H9 (cell line): ENCODE data around the gene VGLL1. TPM values are rescaled to one million over a fixed set of nuclear protein-coding genes. Genes with fewer than 3 reads are reported as not detected.

Source experiments
- DNase-seq: peaks from one replicate; pipeline ENCODE4 v3.0.0-alpha.2; 2017
- H2AFZ ChIP-seq: one replicate; pipeline ENCODE4 v1.6.1; 2013; ENCODE audit warnings: mild to moderate bottlenecking, low read length, control low read depth, moderate library complexity
- H2AK5ac ChIP-seq: 2 replicates; pipeline ENCODE4 v1.6.1; 2013; ENCODE audit warnings: low read length, control low read depth, mixed read lengths; ENCODE audit not compliant: insufficient read length
- H2BK120ac ChIP-seq: one replicate; pipeline ENCODE4 v1.6.1; 2013; ENCODE audit warnings: low read depth, mild to moderate bottlenecking, low read length, control low read depth, inconsistent platforms; ENCODE audit not compliant: poor library complexity, severe bottlenecking
- H2BK12ac ChIP-seq: 2 replicates; pipeline ENCODE4 v1.6.1; 2013; ENCODE audit warnings: low read length, control low read depth, mixed read lengths, low read depth; ENCODE audit not compliant: insufficient read length
- H2BK15ac ChIP-seq: 2 replicates; pipeline ENCODE4 v1.6.1; 2013; ENCODE audit warnings: low read depth, low read length, control low read depth
- H2BK20ac ChIP-seq: one replicate; pipeline ENCODE4 v1.6.1; 2013; ENCODE audit warnings: low read depth, mild to moderate bottlenecking, low read length, control low read depth, inconsistent platforms; ENCODE audit not compliant: poor library complexity, severe bottlenecking
- H2BK5ac ChIP-seq: 2 replicates; pipeline ENCODE4 v1.6.1; 2013; ENCODE audit warnings: low read length, control low read depth, mixed read lengths; ENCODE audit not compliant: insufficient read length
- H3K14ac ChIP-seq: 2 replicates; pipeline ENCODE4 v1.6.1; 2013; ENCODE audit warnings: low read length, control low read depth; ENCODE audit not compliant: insufficient read depth
- H3K18ac ChIP-seq: 2 replicates; pipeline ENCODE4 v1.6.1; 2013; ENCODE audit warnings: low read depth, mild to moderate bottlenecking, mixed read lengths, low read length, control low read depth; ENCODE audit not compliant: insufficient read length
- H3K23ac ChIP-seq: 2 replicates; pipeline ENCODE4 v1.6.1; 2013; ENCODE audit warnings: low read length, control low read depth, mixed read lengths, low read depth; ENCODE audit not compliant: insufficient read length
- H3K23me2 ChIP-seq: 2 replicates; pipeline ENCODE4 v1.6.1; 2013; ENCODE audit warnings: low read depth, mild to moderate bottlenecking, mixed read lengths, low read length, control low read depth; ENCODE audit not compliant: insufficient read length, poor library complexity, severe bottlenecking
- H3K27ac ChIP-seq: 2 replicates; pipeline ENCODE4 v1.5.1; 2013; ENCODE audit warnings: low read length, control low read depth, mixed read lengths, low read depth; ENCODE audit not compliant: insufficient read length
- H3K27me3 ChIP-seq: 2 replicates; pipeline ENCODE4 v1.6.1; 2013; ENCODE audit warnings: low read length, control low read depth, inconsistent platforms; ENCODE audit not compliant: insufficient read depth
- H3K4ac ChIP-seq: 2 replicates; pipeline ENCODE4 v1.6.1; 2013; ENCODE audit warnings: low read depth, mild to moderate bottlenecking, control low read depth, inconsistent platforms, low read length, moderate library complexity
- H3K4me1 ChIP-seq: 2 replicates; pipeline ENCODE4 v1.6.1; 2013; ENCODE audit warnings: low read length, control low read depth, inconsistent platforms; ENCODE audit not compliant: insufficient read depth
- H3K4me2 ChIP-seq: 2 replicates; pipeline ENCODE4 v1.6.1; 2013; ENCODE audit warnings: low read length, control low read depth, mixed read lengths; ENCODE audit not compliant: insufficient read length, insufficient read depth
- H3K56ac ChIP-seq: 2 replicates; pipeline ENCODE4 v1.6.1; 2013; ENCODE audit warnings: low read depth, mild to moderate bottlenecking, mixed read lengths, low read length, control low read depth; ENCODE audit not compliant: insufficient read length
- H3K79me1 ChIP-seq: 2 replicates; pipeline ENCODE4 v1.6.1; 2013; ENCODE audit warnings: low read depth, mild to moderate bottlenecking, moderate library complexity, low read length, control low read depth, inconsistent platforms; ENCODE audit not compliant: insufficient read depth, poor library complexity, severe bottlenecking
- H3K79me2 ChIP-seq: 2 replicates; pipeline ENCODE4 v1.6.1; 2013; ENCODE audit warnings: low read length, control low read depth, inconsistent platforms; ENCODE audit not compliant: insufficient read depth
- H3K9ac ChIP-seq: 2 replicates; pipeline ENCODE4 v1.6.1; 2013; ENCODE audit warnings: low read length, control low read depth, mixed read lengths; ENCODE audit not compliant: insufficient read length; ENCODE audit errors: extremely low read depth
- H3K9me3 ChIP-seq: one replicate; pipeline ENCODE4 v1.6.1; 2013; ENCODE audit warnings: low read depth, low read length, inconsistent platforms; ENCODE audit not compliant: control insufficient read depth
- H3T11ph ChIP-seq: one replicate; pipeline ENCODE4 v1.6.1; 2013; ENCODE audit warnings: mild to moderate bottlenecking, low read length, control low read depth, inconsistent platforms
- H4K20me1 ChIP-seq: one replicate; pipeline ENCODE4 v1.6.1; 2013; ENCODE audit not compliant: control insufficient read depth, insufficient read length, insufficient read depth
- H4K5ac ChIP-seq: 2 replicates; pipeline ENCODE4 v1.6.1; 2013; ENCODE audit warnings: low read depth, mild to moderate bottlenecking, mixed read lengths, low read length, control low read depth; ENCODE audit not compliant: insufficient read length
- H4K8ac ChIP-seq: replicated peaks from 2 replicates; pipeline ENCODE4 v1.6.1; 2013; ENCODE audit warnings: low read length, control low read depth, mixed read lengths, low read depth; ENCODE audit not compliant: insufficient read length
- H4K91ac ChIP-seq: 2 replicates; pipeline ENCODE4 v1.6.1; 2013; ENCODE audit warnings: low read depth, mild to moderate bottlenecking, moderate library complexity, mixed read lengths, low read length, control low read depth; ENCODE audit not compliant: insufficient read length
- H3K27ac Mint-ChIP-seq, 3 experiments: 2 replicates in 2 of 3; 3 replicates in 1 of 3; pipeline ENCODE4 v1.8.0; 2020 to 2021; ENCODE audit warnings: mixed read lengths in 3 of 3, mild to moderate bottlenecking in 1 of 3, moderate library complexity in 1 of 3
- H3K27me3 Mint-ChIP-seq: 2 replicates; pipeline ENCODE4 v1.8.0; 2021; ENCODE audit warnings: low read depth, mild to moderate bottlenecking, moderate library complexity, mixed read lengths
- H3K36me3 Mint-ChIP-seq, 3 experiments: 2 replicates in 2 of 3; 3 replicates in 1 of 3; pipeline ENCODE4 v1.8.0; 2020 to 2021; ENCODE audit warnings: low read depth in 3 of 3, mixed read lengths in 3 of 3; ENCODE audit not compliant: insufficient read depth in 1 of 3
- H3K4me1 Mint-ChIP-seq, 2 experiments: 2 replicates each; pipeline ENCODE4 v1.8.0; 2020; ENCODE audit warnings: mixed read lengths in 2 of 2
- H3K4me3 Mint-ChIP-seq, 2 experiments: 2 replicates in 1 of 2; 3 replicates in 1 of 2; pipeline ENCODE4 v1.8.0; 2020 to 2021; ENCODE audit warnings: mild to moderate bottlenecking in 2 of 2, mixed read lengths in 2 of 2, moderate library complexity in 1 of 2
- H3K9me3 Mint-ChIP-seq, 2 experiments: 2 replicates in 1 of 2; 3 replicates in 1 of 2; pipeline ENCODE4 v1.8.0; 2020; ENCODE audit warnings: mild to moderate bottlenecking in 2 of 2, mixed read lengths in 2 of 2, moderate library complexity in 1 of 2
- WGBS: extraction: QIAGEN DNeasy Blood & Tissue Kit; methylation state at CpG from one replicate; pipeline ENCODE4 v1.1.7; 2013; ENCODE audit warnings: missing lambda C conversion rate, low lambda C conversion rate, mixed read lengths; ENCODE audit not compliant: insufficient read length; ENCODE audit errors: extremely low coverage; 5-methylcytosine and 5-hydroxymethylcytosine counted together
- total RNA-seq: library from RNA; stranded (reverse); gene quantifications from 2 replicates; pipeline ENCODE4 v1.2.1, GENCODE V29; 2021
- TF ChIP-seq, protein P1 (sequence below): fragments of 200-600 bp; sonication (generic); conservative IDR thresholded peaks from 3 replicates; pipeline ENCODE4 v1.8.0; 2021; ENCODE audit warnings: antibody characterized with exemption, mild to moderate bottlenecking

VGLL1 gene
- total RNA-seq, 1 experiment from 2014 or later: not detected

DNA sequence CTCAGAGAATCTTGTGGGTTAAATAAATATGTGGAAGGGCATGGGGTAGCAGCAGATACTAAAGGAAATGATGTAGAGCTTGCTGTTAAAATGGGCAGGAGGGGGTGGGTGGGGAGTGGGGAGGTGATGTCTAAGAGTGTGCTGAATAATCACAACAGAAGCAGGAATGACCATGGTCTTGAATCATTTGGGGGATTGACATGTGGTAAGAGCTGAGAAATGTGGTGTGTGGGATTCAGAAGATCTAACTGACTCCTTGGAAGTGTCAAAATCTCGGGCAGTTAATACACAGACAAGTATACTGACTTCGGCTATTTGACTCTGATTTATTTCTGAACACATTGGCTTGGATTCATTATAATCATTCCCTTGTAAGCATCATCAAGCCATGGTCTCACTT is 6.8 kb downstream of the VGLL1 start:
- H3K4me3 Mint-ChIP-seq: no peak overlapping the region
- no peak overlapping the region for H2BK15ac ChIP-seq
- no peak overlapping the region for H4K5ac ChIP-seq

More for the DNA sequence above, 6.8 kb downstream of the VGLL1 start:
- Histone ChIP-seq H4K8ac (no peak overlapping the region), H3K9ac (no peak overlapping the region), H4K20me1 (no peaks in the 10 kb centered on the region), H3K27ac (no peak overlapping the region), H2BK120ac (no peak overlapping the region), H2AFZ (no peak overlapping the region), H3K23ac (no peak overlapping the region), H3K4me2 (no peak overlapping the region), H4K91ac (no peak overlapping the region), H2AK5ac (no peak overlapping the region), H3K27me3 (no peaks in the 10 kb centered on the region), H2BK20ac (no peak overlapping the region), H3K4me1 (no peaks in the 10 kb centered on the region), H3K14ac (no peak overlapping the region), H2BK5ac (no peak overlapping the region), H3K56ac (no peak overlapping the region), H2BK12ac (no peak overlapping the region), H3K79me2 (no peaks in the 10 kb centered on the region), H3K18ac (no peak overlapping the region), H3K79me1 (no peaks in the 10 kb centered on the region), H3K23me2 (no peaks in the 10 kb centered on the region), H3K9me3 (peaks cover 45% of the 10 kb centered on the region), H3T11ph (no peak overlapping the region), H3K4ac (no peak overlapping the region)
- peaks cover 58 to 62% of the 10 kb centered on the region in 2 experiments for H3K9me3 Mint-ChIP-seq
- H3K27ac Mint-ChIP-seq: no peak overlapping the region
- H3K27me3 Mint-ChIP-seq: peaks cover 4% of the 10 kb centered on the region; the same call in 1 of the 2 replicates
- no peaks in the 10 kb centered on the region for H3K4me1 Mint-ChIP-seq
- no CpG with 5 or more reads among the region's 2 CpGs for WGBS
- no peak for DNase-seq
- H3K36me3 Mint-ChIP-seq: no peaks in the 10 kb centered on the region
- TF ChIP-seq, protein P1, sequence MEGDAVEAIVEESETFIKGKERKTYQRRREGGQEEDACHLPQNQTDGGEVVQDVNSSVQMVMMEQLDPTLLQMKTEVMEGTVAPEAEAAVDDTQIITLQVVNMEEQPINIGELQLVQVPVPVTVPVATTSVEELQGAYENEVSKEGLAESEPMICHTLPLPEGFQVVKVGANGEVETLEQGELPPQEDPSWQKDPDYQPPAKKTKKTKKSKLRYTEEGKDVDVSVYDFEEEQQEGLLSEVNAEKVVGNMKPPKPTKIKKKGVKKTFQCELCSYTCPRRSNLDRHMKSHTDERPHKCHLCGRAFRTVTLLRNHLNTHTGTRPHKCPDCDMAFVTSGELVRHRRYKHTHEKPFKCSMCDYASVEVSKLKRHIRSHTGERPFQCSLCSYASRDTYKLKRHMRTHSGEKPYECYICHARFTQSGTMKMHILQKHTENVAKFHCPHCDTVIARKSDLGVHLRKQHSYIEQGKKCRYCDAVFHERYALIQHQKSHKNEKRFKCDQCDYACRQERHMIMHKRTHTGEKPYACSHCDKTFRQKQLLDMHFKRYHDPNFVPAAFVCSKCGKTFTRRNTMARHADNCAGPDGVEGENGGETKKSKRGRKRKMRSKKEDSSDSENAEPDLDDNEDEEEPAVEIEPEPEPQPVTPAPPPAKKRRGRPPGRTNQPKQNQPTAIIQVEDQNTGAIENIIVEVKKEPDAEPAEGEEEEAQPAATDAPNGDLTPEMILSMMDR: no peak
